ENCODE results near the gene SHROOM3. TPM values are rescaled to one million over a fixed set of nuclear protein-coding genes. Genes with fewer than 3 reads are reported as not detected.
A peak's percentile ranks its signal among the peaks of the same experiment; 100 is the strongest.

Gene SHROOM3
- total and polyA plus RNA-seq, 2 donors (not counting 3 experiments of a cell fraction or from before 2014, with no cell fraction given), result 2.7 to 6.7 TPM

- peak overlapping the region; percentile 48 for H3K27ac ChIP-seq (ENCODE audit: insufficient read depth, low read depth, low read length)
- BruUV-seq (replicated peaks), result no TSS peak
- H4K20me1 ChIP-seq (replicated peaks; ENCODE audit: control insufficient read depth, extremely low read depth, insufficient read depth, low read length), result no peaks in the 10 kb centered on the region
- FAIRE-seq (peak; percentile 86), DNase-seq (ENCODE audit: low read depth, low spot score) (peak; percentile 49)
- no peak overlapping the region for H3K4me3 ChIP-seq (replicated peaks in 1 of 3; ENCODE audit: insufficient read depth in 1 of 3, low read depth in 1 of 3, low read length in 3 of 3)
- H3K27me3 ChIP-seq (ENCODE audit: control insufficient read depth in 2 of 2, insufficient read depth in 2 of 2, low read length in 2 of 2), result no peaks in the 10 kb centered on the region
- H3K9ac ChIP-seq (replicated peaks; ENCODE audit: extremely low read depth, insufficient read depth, low read length), result no peak overlapping the region
- peaks cover 20% of the 10 kb centered on the region for H3K4me1 ChIP-seq (ENCODE audit: control insufficient read depth, extremely low read depth, insufficient read depth, low read length)
- no peak overlapping the region for H2AFZ ChIP-seq (ENCODE audit: low read depth, low read length)
- no peaks in the 10 kb centered on the region for H3K9me1 ChIP-seq (replicated peaks; ENCODE audit: control insufficient read depth, extremely low read depth, insufficient read depth, low read length)
- H3K4me2 ChIP-seq (ENCODE audit: insufficient read depth, low read length), result peak overlapping the region; percentile 80
- H3K9me3 ChIP-seq (replicated peaks; ENCODE audit: control insufficient read depth, insufficient read depth, low read length), result no peaks in the 10 kb centered on the region
- no peaks in the 10 kb centered on the region for H3K36me3 ChIP-seq (ENCODE audit: control insufficient read depth in 2 of 2, extremely low read depth in 1 of 2, insufficient read depth in 2 of 2, low read length in 2 of 2)
- dilution Hi-C loops (cut with MboI; ENCODE audit: extremely low pct_ligation_motif_present, low sequenced_read_pairs), result no loop called here
- intact Hi-C loops (cut with micrococcal nuclease), result no loop called here
- CTCF ChIA-PET, result interaction anchor here (0.9 to 1.3 kb wide), 3 partner anchors 11 to 51 kb away, joined by 3 to 4 read pairs (median 3); no protein-coding TSS in a partner anchor
- POLR2A ChIA-PET, result interaction anchor here (0.7 kb wide), 1 partner anchor 11 kb away, joined by 3 read pairs; no protein-coding TSS in a partner anchor
- no peak for TF ChIP-seq FOS (IDR thresholded peaks at IDR 0.05; ENCODE audit: borderline replicate concordance, insufficient read depth, low read length)
- peak; percentile 28 for TF ChIP-seq GATA2 (IDR thresholded peaks at IDR 0.05; ENCODE audit: insufficient read depth, insufficient read length, low read depth, low read length)
- H3K79me2 ChIP-seq (ENCODE audit: control insufficient read depth, insufficient read depth, low read length), result no peaks in the 10 kb centered on the region
These were observed 242.7 kb downstream of the SHROOM3 start for GRCh38 chr4:76677571-76678326.

- intact Hi-C loops (cut with micrococcal nuclease), result no loop called here
- H3K4me2 ChIP-seq (ENCODE audit: insufficient read depth, low read length), result no peak overlapping the region
- BruUV-seq (replicated peaks), result no TSS peak
- dilution Hi-C loops (cut with MboI; ENCODE audit: extremely low pct_ligation_motif_present, low sequenced_read_pairs), result no loop called here
- no peak overlapping the region for H3K9ac ChIP-seq (replicated peaks; ENCODE audit: extremely low read depth, insufficient read depth, low read length)
- H3K27ac ChIP-seq (ENCODE audit: insufficient read depth, low read depth, low read length), result no peak overlapping the region
- ChIA-PET CTCF (interaction anchor here (0.7 to 0.9 kb wide), 2 partner anchors 9 to 157 kb away, joined by 3 read pairs; no protein-coding TSS in a partner anchor), POLR2A (no interaction called here)
- peaks cover 20% of the 10 kb centered on the region for H3K4me1 ChIP-seq (ENCODE audit: control insufficient read depth, extremely low read depth, insufficient read depth, low read length)
- H3K4me3 ChIP-seq (replicated peaks in 1 of 3; ENCODE audit: insufficient read depth in 1 of 3, low read depth in 1 of 3, low read length in 3 of 3), result no peak overlapping the region
- no peaks in the 10 kb centered on the region for H3K9me1 ChIP-seq (replicated peaks; ENCODE audit: control insufficient read depth, extremely low read depth, insufficient read depth, low read length)
- no peaks in the 10 kb centered on the region for H4K20me1 ChIP-seq (replicated peaks; ENCODE audit: control insufficient read depth, extremely low read depth, insufficient read depth, low read length)
- H2AFZ ChIP-seq (ENCODE audit: low read depth, low read length), result no peak overlapping the region
- no peak for FAIRE-seq
- H3K9me3 ChIP-seq (replicated peaks; ENCODE audit: control insufficient read depth, insufficient read depth, low read length), result no peaks in the 10 kb centered on the region
- H3K36me3 ChIP-seq (ENCODE audit: control insufficient read depth in 2 of 2, extremely low read depth in 1 of 2, insufficient read depth in 2 of 2, low read length in 2 of 2), result no peaks in the 10 kb centered on the region
- H3K79me2 ChIP-seq (ENCODE audit: control insufficient read depth, insufficient read depth, low read length), result no peaks in the 10 kb centered on the region
- TF ChIP-seq FOS (IDR thresholded peaks at IDR 0.05; ENCODE audit: borderline replicate concordance, insufficient read depth, low read length) (no peak), EZH2 (IDR thresholded peaks at IDR 0.05; ENCODE audit: borderline replicate concordance, low read depth, low read length, severe bottlenecking) (no peak), MAX (IDR thresholded peaks at IDR 0.05; ENCODE audit: insufficient read depth, insufficient read length) (no peak), JUN (IDR thresholded peaks at IDR 0.05; ENCODE audit: borderline replicate concordance, insufficient read depth, insufficient read length, low read depth) (no peak), POLR2AphosphoS5 (IDR thresholded peaks at IDR 0.05; ENCODE audit: insufficient read depth, low read depth, low read length) (no peak), MYC (IDR thresholded peaks at IDR 0.05; ENCODE audit: low read depth, low read length) (no peak), GATA2 (IDR thresholded peaks at IDR 0.05; ENCODE audit: insufficient read depth, insufficient read length, low read depth, low read length) (no peak), POLR2A (IDR thresholded peaks at IDR 0.05; ENCODE audit: low read depth, low read length) (no peak), CTCF (IDR thresholded peaks at IDR 0.05; ENCODE audit: extremely low read depth in 1 of 2, insufficient read depth in 1 of 2, low read depth in 1 of 2, low read length in 2 of 2) (no peak)
- no peak for DNase-seq (ENCODE audit: low read depth, low spot score)
- no peaks in the 10 kb centered on the region for H3K27me3 ChIP-seq (ENCODE audit: control insufficient read depth in 2 of 2, insufficient read depth in 2 of 2, low read length in 2 of 2)
These were observed 244.7 kb downstream of the SHROOM3 start for GRCh38 chr4:76679691-76680090.

Data from endothelial cell of umbilical vein (primary cell).